Fibroblast of lung (primary cell): ENCODE data around the gene EPS8L1. TPM values are rescaled to one million over a fixed set of nuclear protein-coding genes. Genes with fewer than 3 reads are reported as not detected.

ENCODE experiments used
- DNase-seq, 2 donors: peaks; one replicate each; pipeline versions ENCODE4 v3.0.0 to v3.0.0-alpha.2; 2010; ENCODE audit warnings: low read depth in 2 of 2
- H2AFZ ChIP-seq: 2 replicates; pipeline ENCODE4 v1.5.1; 2012; ENCODE audit warnings: low read length, control low read depth, inconsistent platforms
- H3K27ac ChIP-seq: 2 replicates; pipeline ENCODE4 v1.5.1; 2011; ENCODE audit warnings: low read length, control low read depth; ENCODE audit not compliant: insufficient read depth
- H3K27me3 ChIP-seq: 2 replicates; pipeline ENCODE4 v1.5.1; 2011; ENCODE audit warnings: mild to moderate bottlenecking, low read length; ENCODE audit not compliant: control insufficient read depth, insufficient read depth
- H3K36me3 ChIP-seq: 2 replicates; pipeline ENCODE4 v1.5.1; 2011; ENCODE audit warnings: low read length; ENCODE audit not compliant: control insufficient read depth, insufficient read depth
- H3K4me1 ChIP-seq: 2 replicates; pipeline ENCODE4 v1.5.1; 2011; ENCODE audit warnings: low read length; ENCODE audit not compliant: control insufficient read depth, insufficient read depth; ENCODE audit errors: extremely low read depth
- H3K4me2 ChIP-seq: 2 replicates; pipeline ENCODE4 v1.5.1; 2011; ENCODE audit warnings: low read length, control low read depth; ENCODE audit not compliant: insufficient read depth; ENCODE audit errors: extremely low read depth
- H3K4me3 ChIP-seq, 4 experiments: fragments of 200-600 bp in 1 of 4; sonication (generic) in 1 of 4; replicated peaks in 1 of 4; 2 replicates each; pipeline ENCODE4 v1.5.1; 2011 to 2016; ENCODE audit warnings: low read length in 4 of 4, low read depth in 3 of 4, mild to moderate bottlenecking in 3 of 4, control low read depth in 2 of 4, inconsistent platforms in 1 of 4, mixed read lengths in 1 of 4; ENCODE audit not compliant: insufficient read depth in 1 of 4; ENCODE audit errors: control extremely low read depth in 1 of 4
- H3K79me2 ChIP-seq: 2 replicates; pipeline ENCODE4 v1.5.1; 2012; ENCODE audit warnings: mild to moderate bottlenecking, low read length, inconsistent platforms; ENCODE audit not compliant: control insufficient read depth, insufficient read depth
- H3K9ac ChIP-seq: 2 replicates; pipeline ENCODE4 v1.5.1; 2011; ENCODE audit warnings: mild to moderate bottlenecking, low read length, control low read depth; ENCODE audit not compliant: insufficient read depth
- H3K9me3 ChIP-seq: 2 replicates; pipeline ENCODE4 v1.5.1; 2012; ENCODE audit warnings: low read depth, low read length; ENCODE audit not compliant: control insufficient read depth, insufficient read depth
- H4K20me1 ChIP-seq: 2 replicates; pipeline ENCODE4 v1.5.1; 2011; ENCODE audit warnings: low read length; ENCODE audit not compliant: control insufficient read depth, insufficient read depth; ENCODE audit errors: extremely low read depth
- EZH2 ChIP-seq: IDR thresholded peaks from 2 replicates; pipeline ENCODE4 v1.5.1; 2012; ENCODE audit warnings: low read length, control low read depth, mild to moderate bottlenecking; ENCODE audit errors: missing control alignments
- polyA plus RNA-seq, 2 donors: library from polyadenylated mRNA; depleted of rRNA in 1 of 2; stranded (reverse) in 1 of 2; unstranded in 1 of 2; fragments of >200 nt; gene quantifications; 2 replicates each; pipeline ENCODE4 v1.2.1, GENCODE V29; 2011 to 2012; ENCODE audit warnings: missing spikeins in 1 of 2
- total RNA-seq: library from RNA; depleted of rRNA; stranded (reverse); fragments of >200 nt; gene quantifications from 2 replicates; pipeline ENCODE4 v1.2.1, GENCODE V29; 2014
- TF ChIP-seq, protein P1 (sequence below), 2 donors: IDR thresholded peaks in 1 of 2; conservative IDR thresholded peaks in 1 of 2; 1 replicate in 1 of 2; 2 replicates in 1 of 2; pipeline ENCODE4 v1.5.1; 2011 to 2012; ENCODE audit warnings: low read length in 2 of 2, control low read depth in 1 of 2, inconsistent platforms in 1 of 2, low read depth in 1 of 2, mild to moderate bottlenecking in 1 of 2

EPS8L1 gene
- total and polyA plus RNA-seq, 2 donors (not counting 1 experiment from before 2014, with no cell fraction given): 0.17 to 1.9 TPM

GRCh38 chr19:55089342-55089944 is 13.8 kb downstream of the EPS8L1 start:
- Histone ChIP-seq H3K4me2 (no peak overlapping the region), H3K27ac (no peak overlapping the region), H2AFZ (no peak overlapping the region), H3K36me3 (peaks cover 19% of the 10 kb centered on the region), H3K9ac (no peak overlapping the region), H3K4me3 (no peak overlapping the region), H3K4me1 (peaks cover 9% of the 10 kb centered on the region), H3K27me3 (peaks cover 14% of the 10 kb centered on the region), H4K20me1 (peaks cover 2% of the 10 kb centered on the region), H3K9me3 (no peaks in the 10 kb centered on the region), H3K79me2 (no peaks in the 10 kb centered on the region)
- no peak for DNase-seq
- TF ChIP-seq, protein P1, sequence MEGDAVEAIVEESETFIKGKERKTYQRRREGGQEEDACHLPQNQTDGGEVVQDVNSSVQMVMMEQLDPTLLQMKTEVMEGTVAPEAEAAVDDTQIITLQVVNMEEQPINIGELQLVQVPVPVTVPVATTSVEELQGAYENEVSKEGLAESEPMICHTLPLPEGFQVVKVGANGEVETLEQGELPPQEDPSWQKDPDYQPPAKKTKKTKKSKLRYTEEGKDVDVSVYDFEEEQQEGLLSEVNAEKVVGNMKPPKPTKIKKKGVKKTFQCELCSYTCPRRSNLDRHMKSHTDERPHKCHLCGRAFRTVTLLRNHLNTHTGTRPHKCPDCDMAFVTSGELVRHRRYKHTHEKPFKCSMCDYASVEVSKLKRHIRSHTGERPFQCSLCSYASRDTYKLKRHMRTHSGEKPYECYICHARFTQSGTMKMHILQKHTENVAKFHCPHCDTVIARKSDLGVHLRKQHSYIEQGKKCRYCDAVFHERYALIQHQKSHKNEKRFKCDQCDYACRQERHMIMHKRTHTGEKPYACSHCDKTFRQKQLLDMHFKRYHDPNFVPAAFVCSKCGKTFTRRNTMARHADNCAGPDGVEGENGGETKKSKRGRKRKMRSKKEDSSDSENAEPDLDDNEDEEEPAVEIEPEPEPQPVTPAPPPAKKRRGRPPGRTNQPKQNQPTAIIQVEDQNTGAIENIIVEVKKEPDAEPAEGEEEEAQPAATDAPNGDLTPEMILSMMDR (conservative IDR thresholded peaks at IDR 0.05 in 1 of 2, IDR thresholded peaks at IDR 0.05 in 1 of 2; ENCODE audit: low read depth in 1 of 2, low read length in 2 of 2): no peak

- Histone ChIP-seq H3K79me2 (no peaks in the 10 kb centered on the region), H3K27ac (no peak overlapping the region), H3K27me3 (peaks cover 6% of the 10 kb centered on the region), H3K36me3 (peaks cover 25% of the 10 kb centered on the region), H3K4me3 (no peak overlapping the region), H4K20me1 (peaks cover 2% of the 10 kb centered on the region), H3K9ac (no peak overlapping the region), H3K4me2 (no peak overlapping the region), H3K4me1 (peaks cover 9% of the 10 kb centered on the region), H3K9me3 (no peaks in the 10 kb centered on the region), H2AFZ (no peak overlapping the region)
- DNase-seq: no peak
- TF ChIP-seq, protein P1 (conservative IDR thresholded peaks at IDR 0.05 in 1 of 2, IDR thresholded peaks at IDR 0.05 in 1 of 2; ENCODE audit: low read depth in 1 of 2, low read length in 2 of 2): no peak
- TF ChIP-seq EZH2: no peak
Measured at GRCh38 chr19:55090564-55090963, 14.9 kb downstream of the EPS8L1 start.

DNA sequence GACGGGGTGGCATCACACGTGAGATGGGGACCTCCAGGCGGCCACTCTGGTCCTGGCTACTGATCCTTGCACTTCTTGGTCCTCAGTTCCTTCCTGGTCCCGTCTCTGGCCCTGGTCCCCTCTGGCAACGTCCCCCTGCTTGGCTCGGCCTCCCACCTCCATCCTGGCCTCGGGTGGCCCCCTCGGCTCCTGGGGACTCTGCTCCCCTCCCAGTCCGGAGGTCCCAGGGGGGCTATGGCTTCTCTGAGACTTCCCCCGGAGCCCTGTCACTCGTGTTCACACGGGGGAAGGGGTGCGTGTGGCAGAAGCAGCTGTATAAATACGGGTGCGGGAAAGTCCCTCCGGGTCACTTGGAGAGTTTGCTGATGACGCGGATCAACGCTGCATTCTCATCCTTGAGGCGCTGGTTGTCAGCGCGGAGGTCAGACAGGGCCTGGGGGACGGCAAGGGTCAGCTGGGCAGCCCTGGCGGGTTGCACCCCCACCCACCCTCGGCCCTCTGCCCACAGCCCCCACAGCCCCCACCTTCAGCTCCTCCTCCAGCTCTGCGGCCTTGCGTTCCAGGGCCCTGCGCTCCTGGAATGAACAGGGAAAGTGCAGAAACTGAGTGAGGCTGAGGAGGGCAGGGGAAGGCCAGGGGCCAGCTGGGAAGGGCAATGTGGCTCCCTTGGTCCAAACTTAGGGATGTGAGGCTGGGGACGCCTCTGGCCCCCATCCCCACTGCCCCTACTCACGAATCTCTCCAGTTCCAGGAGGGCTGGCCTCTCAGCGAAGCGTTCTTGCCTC is 15.6 kb downstream of the EPS8L1 start:
- no peak for TF ChIP-seq EZH2
- TF ChIP-seq, protein P1 (conservative IDR thresholded peaks at IDR 0.05 in 1 of 2, IDR thresholded peaks at IDR 0.05 in 1 of 2; ENCODE audit: low read depth in 1 of 2, low read length in 2 of 2): no peak
- H2AFZ ChIP-seq: no peak overlapping the region
- no peak overlapping the region for H3K27ac ChIP-seq
- H3K4me1 ChIP-seq: peaks cover 9% of the 10 kb centered on the region
- no peaks in the 10 kb centered on the region for H3K79me2 ChIP-seq
- H4K20me1 ChIP-seq: no peaks in the 10 kb centered on the region
- no peaks in the 10 kb centered on the region for H3K9me3 ChIP-seq
- H3K4me3 ChIP-seq: no peak overlapping the region
- no peaks in the 10 kb centered on the region for H3K27me3 ChIP-seq
- H3K9ac ChIP-seq: no peak overlapping the region
- no peak overlapping the region for H3K4me2 ChIP-seq
- no peak for DNase-seq
- H3K36me3 ChIP-seq: peaks cover 25% of the 10 kb centered on the region
